Neural progenitor cell (in vitro differentiated cells): ENCODE data around the gene NUAK1. TPM values are rescaled to one million over a fixed set of nuclear protein-coding genes. Genes with fewer than 3 reads are reported as not detected.
A peak's percentile ranks its signal among the peaks of the same experiment; 100 is the strongest.

Experiments
- DNase-seq: peaks from one replicate; pipeline ENCODE4 v3.0.0-alpha.2; 2016; ENCODE audit warnings: low spot score
- H2AFZ ChIP-seq: fragments of 200-600 bp; sonication (generic); replicated peaks from 2 replicates; pipeline ENCODE4 v1.6.1; 2016; ENCODE audit warnings: antibody characterized with exemption
- H3F3A ChIP-seq: fragments of 200-600 bp; sonication (generic); 2 replicates; pipeline ENCODE4 v1.6.1; 2016; ENCODE audit warnings: antibody characterized with exemption, low read depth
- H3K27ac ChIP-seq: fragments of 200-600 bp; sonication (generic); 2 replicates; pipeline ENCODE4 v1.5.1; 2016; ENCODE audit warnings: mild to moderate bottlenecking
- H3K27me3 ChIP-seq: fragments of 200-600 bp; sonication (generic); 2 replicates; pipeline ENCODE4 v1.6.1; 2016; ENCODE audit warnings: mild to moderate bottlenecking, moderate library complexity
- H3K36me3 ChIP-seq: fragments of 200-600 bp; sonication (generic); 2 replicates; pipeline ENCODE4 v1.5.1; 2016
- H3K4me1 ChIP-seq: fragments of 200-600 bp; sonication (generic); 2 replicates; pipeline ENCODE4 v1.6.1; 2016; ENCODE audit warnings: mixed run types
- H3K4me2 ChIP-seq: fragments of 200-600 bp; sonication (generic); 2 replicates; pipeline ENCODE4 v1.6.1; 2016
- H3K4me3 ChIP-seq: fragments of 200-600 bp; sonication (generic); 2 replicates; pipeline ENCODE4 v1.5.1; 2016
- H3K79me2 ChIP-seq: fragments of 200-600 bp; sonication (generic); 2 replicates; pipeline ENCODE4 v1.6.1; 2016; ENCODE audit warnings: low read depth
- H3K9ac ChIP-seq: fragments of 200-600 bp; sonication (generic); 2 replicates; pipeline ENCODE4 v1.6.1; 2016
- H3K9me3 ChIP-seq: fragments of 200-600 bp; sonication (generic); 2 replicates; pipeline ENCODE4 v1.5.1; 2016; ENCODE audit warnings: low read depth
- H4K20me1 ChIP-seq: fragments of 200-600 bp; sonication (generic); 2 replicates; pipeline ENCODE4 v1.6.1; 2016; ENCODE audit warnings: low read depth
- H3K27ac Mint-ChIP-seq: 3 replicates; pipeline ENCODE4 v1.8.0; 2021; ENCODE audit warnings: mixed read lengths
- H3K27me3 Mint-ChIP-seq: 2 replicates; pipeline ENCODE4 v1.8.0; 2022; ENCODE audit warnings: low read depth, mild to moderate bottlenecking, inconsistent platforms, moderate library complexity, mixed read lengths; ENCODE audit not compliant: insufficient read depth
- H3K36me3 Mint-ChIP-seq: 3 replicates; pipeline ENCODE4 v1.8.0; 2021; ENCODE audit warnings: mixed read lengths
- H3K4me1 Mint-ChIP-seq: 3 replicates; pipeline ENCODE4 v1.8.0; 2021; ENCODE audit warnings: mixed read lengths
- H3K4me3 Mint-ChIP-seq: 3 replicates; pipeline ENCODE4 v1.8.0; 2021; ENCODE audit warnings: mild to moderate bottlenecking, moderate library complexity, mixed read lengths
- H3K9me3 Mint-ChIP-seq: 3 replicates; pipeline ENCODE4 v1.8.0; 2020; ENCODE audit warnings: mixed read lengths
- CTCF ChIP-seq: fragments of 200-600 bp; sonication (generic); IDR thresholded peaks from 2 replicates; pipeline ENCODE4 v1.5.1; 2017; ENCODE audit warnings: antibody characterized with exemption, mild to moderate bottlenecking
- EZH2 ChIP-seq: fragments of 200-600 bp; sonication (generic); IDR thresholded peaks from 2 replicates; pipeline ENCODE4 v1.6.1; 2017; ENCODE audit warnings: antibody characterized with exemption, mild to moderate bottlenecking, moderate library complexity
- EZH2phosphoT487 ChIP-seq: fragments of 200-600 bp; sonication (generic); IDR thresholded peaks from 2 replicates; pipeline ENCODE4 v1.6.1; 2017; ENCODE audit warnings: antibody characterized with exemption
- total RNA-seq: library from RNA; depleted of rRNA; stranded (reverse); fragments of >200 nt; gene quantifications from 2 replicates; pipeline ENCODE4 v1.2.3, GENCODE V29; 2015; ENCODE audit warnings: low replicate concordance

NUAK1 gene
- total RNA-seq, 1 donor from 2014 or later = 18.8 TPM

- TF ChIP-seq EZH2 = no peak
- TF ChIP-seq EZH2phosphoT487 = no peak
- no peak for TF ChIP-seq CTCF
- H3K4me2 ChIP-seq = no peak overlapping the region
- H3K27ac ChIP-seq = no peak overlapping the region
- H3K36me3 Mint-ChIP-seq = no peaks in the 10 kb centered on the region
- peaks cover 11% of the 10 kb centered on the region for H3K4me1 Mint-ChIP-seq
- no peak for DNase-seq
- peaks cover 2% of the 10 kb centered on the region for H3K27me3 Mint-ChIP-seq
- H3K4me1 ChIP-seq = no peaks in the 10 kb centered on the region
- H3K4me3 ChIP-seq = no peak overlapping the region
- H2AFZ ChIP-seq = no peak overlapping the region
- no peaks in the 10 kb centered on the region for H3K9me3 ChIP-seq
- no peak overlapping the region for H3K9ac ChIP-seq
- no peaks in the 10 kb centered on the region for H4K20me1 ChIP-seq
- no peaks in the 10 kb centered on the region for H3F3A ChIP-seq
- no peaks in the 10 kb centered on the region for H3K79me2 ChIP-seq
- no peak overlapping the region for H3K4me3 Mint-ChIP-seq
- no peaks in the 10 kb centered on the region for H3K36me3 ChIP-seq
- H3K27me3 ChIP-seq = no peaks in the 10 kb centered on the region
- H3K27ac Mint-ChIP-seq = peak overlapping the region; percentile 8
- H3K9me3 Mint-ChIP-seq = no peaks in the 10 kb centered on the region
Observed at GRCh38 chr12:106048676-106049075, 90.1 kb downstream of the NUAK1 start.

GRCh38 chr12:106048016-106048415 is 90.7 kb downstream of the NUAK1 start:
- no peak for DNase-seq
- no peaks in the 10 kb centered on the region for H3K9me3 Mint-ChIP-seq
- no peak overlapping the region for H3K27ac ChIP-seq
- no peak overlapping the region for H3K27ac Mint-ChIP-seq
- H3K4me1 Mint-ChIP-seq = peaks cover 11% of the 10 kb centered on the region
- TF ChIP-seq EZH2phosphoT487 = no peak
- no peak for TF ChIP-seq CTCF
- no peak for TF ChIP-seq EZH2
- H4K20me1 ChIP-seq = no peaks in the 10 kb centered on the region
- H3K36me3 ChIP-seq = no peaks in the 10 kb centered on the region
- no peak overlapping the region for H3K9ac ChIP-seq
- peaks cover 2% of the 10 kb centered on the region for H3K27me3 Mint-ChIP-seq
- H3K9me3 ChIP-seq = no peaks in the 10 kb centered on the region
- no peaks in the 10 kb centered on the region for H3K79me2 ChIP-seq
- H3K4me2 ChIP-seq = no peak overlapping the region
- no peak overlapping the region for H3K4me3 ChIP-seq
- H3K4me1 ChIP-seq = no peaks in the 10 kb centered on the region
- no peak overlapping the region for H2AFZ ChIP-seq
- H3K4me3 Mint-ChIP-seq = no peak overlapping the region
- no peaks in the 10 kb centered on the region for H3K36me3 Mint-ChIP-seq
- H3K27me3 ChIP-seq = no peaks in the 10 kb centered on the region
- no peaks in the 10 kb centered on the region for H3F3A ChIP-seq

- H3K79me2 ChIP-seq = no peaks in the 10 kb centered on the region
- H3K4me3 ChIP-seq = no peak overlapping the region
- no peak overlapping the region for H2AFZ ChIP-seq
- H3K9ac ChIP-seq = no peak overlapping the region
- H3K9me3 Mint-ChIP-seq = no peaks in the 10 kb centered on the region
- no peak overlapping the region for H3K27ac ChIP-seq
- no peak overlapping the region for H3K4me3 Mint-ChIP-seq
- H3K4me1 ChIP-seq = no peaks in the 10 kb centered on the region
- no peak for DNase-seq
- no peaks in the 10 kb centered on the region for H3K27me3 ChIP-seq
- H3K27me3 Mint-ChIP-seq = peaks cover 2% of the 10 kb centered on the region
- no peaks in the 10 kb centered on the region for H3K9me3 ChIP-seq
- H3K4me2 ChIP-seq = no peak overlapping the region
- no peaks in the 10 kb centered on the region for H3K36me3 Mint-ChIP-seq
- TF ChIP-seq EZH2phosphoT487 (no peak), EZH2 (no peak), CTCF (no peak)
- no peaks in the 10 kb centered on the region for H3K36me3 ChIP-seq
- H4K20me1 ChIP-seq = no peaks in the 10 kb centered on the region
- no peaks in the 10 kb centered on the region for H3F3A ChIP-seq
- no peak overlapping the region for H3K27ac Mint-ChIP-seq
- peaks cover 11% of the 10 kb centered on the region for H3K4me1 Mint-ChIP-seq
Observed at GRCh38 chr12:106046947-106047346, 91.8 kb downstream of the NUAK1 start.
